Fibroblast of the aortic adventitia (primary cell): ENCODE measurements around the gene SOX6. TPM values are rescaled to one million over a fixed set of nuclear protein-coding genes. Genes with fewer than 3 reads are reported as not detected.

Experiments used
- DNase-seq: peaks from one replicate; pipeline ENCODE4 v3.0.0-alpha.2; 2010; ENCODE audit warnings: low read depth
- H3K4me3 ChIP-seq: 2 replicates; pipeline ENCODE4 v1.5.1; 2011; ENCODE audit warnings: low read depth, mild to moderate bottlenecking, control low read depth, low read length, moderate library complexity
- total RNA-seq: library from RNA; depleted of rRNA; stranded (reverse); fragments of >200 nt; gene quantifications from 2 replicates; pipeline ENCODE4 v1.2.3, GENCODE V29; 2012; ENCODE audit warnings: low replicate concordance
- TF ChIP-seq, protein P1 (sequence below): IDR thresholded peaks from 2 replicates; pipeline ENCODE4 v1.5.1; 2011; ENCODE audit warnings: mild to moderate bottlenecking, low read length, control low read depth, inconsistent platforms; ENCODE audit not compliant: insufficient read depth

SOX6 gene
- total RNA-seq, 1 donor, result 0.36 TPM

DNA sequence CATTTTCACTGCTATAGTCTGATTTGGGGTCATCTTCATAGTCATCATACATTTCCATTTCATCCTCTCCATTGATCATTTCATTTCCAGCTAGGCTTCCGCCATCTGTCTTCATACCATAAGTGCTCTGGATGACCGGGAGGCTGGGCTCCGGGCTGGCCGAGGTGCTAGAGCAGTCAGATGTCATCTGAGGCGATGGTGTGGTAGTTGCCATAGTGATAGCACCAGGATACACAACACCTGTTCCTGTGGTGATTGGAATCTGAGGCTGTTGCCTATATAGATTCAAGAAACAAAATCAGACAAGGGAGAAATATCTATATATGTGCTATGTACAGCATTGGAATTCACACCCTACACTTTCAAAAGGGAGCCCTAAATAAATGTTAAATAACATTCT lies 383.5 kb downstream of the SOX6 start:
- no peak overlapping the region for H3K4me3 ChIP-seq
- TF ChIP-seq, protein P1, sequence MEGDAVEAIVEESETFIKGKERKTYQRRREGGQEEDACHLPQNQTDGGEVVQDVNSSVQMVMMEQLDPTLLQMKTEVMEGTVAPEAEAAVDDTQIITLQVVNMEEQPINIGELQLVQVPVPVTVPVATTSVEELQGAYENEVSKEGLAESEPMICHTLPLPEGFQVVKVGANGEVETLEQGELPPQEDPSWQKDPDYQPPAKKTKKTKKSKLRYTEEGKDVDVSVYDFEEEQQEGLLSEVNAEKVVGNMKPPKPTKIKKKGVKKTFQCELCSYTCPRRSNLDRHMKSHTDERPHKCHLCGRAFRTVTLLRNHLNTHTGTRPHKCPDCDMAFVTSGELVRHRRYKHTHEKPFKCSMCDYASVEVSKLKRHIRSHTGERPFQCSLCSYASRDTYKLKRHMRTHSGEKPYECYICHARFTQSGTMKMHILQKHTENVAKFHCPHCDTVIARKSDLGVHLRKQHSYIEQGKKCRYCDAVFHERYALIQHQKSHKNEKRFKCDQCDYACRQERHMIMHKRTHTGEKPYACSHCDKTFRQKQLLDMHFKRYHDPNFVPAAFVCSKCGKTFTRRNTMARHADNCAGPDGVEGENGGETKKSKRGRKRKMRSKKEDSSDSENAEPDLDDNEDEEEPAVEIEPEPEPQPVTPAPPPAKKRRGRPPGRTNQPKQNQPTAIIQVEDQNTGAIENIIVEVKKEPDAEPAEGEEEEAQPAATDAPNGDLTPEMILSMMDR, result no peak
- no peak for DNase-seq

DNA sequence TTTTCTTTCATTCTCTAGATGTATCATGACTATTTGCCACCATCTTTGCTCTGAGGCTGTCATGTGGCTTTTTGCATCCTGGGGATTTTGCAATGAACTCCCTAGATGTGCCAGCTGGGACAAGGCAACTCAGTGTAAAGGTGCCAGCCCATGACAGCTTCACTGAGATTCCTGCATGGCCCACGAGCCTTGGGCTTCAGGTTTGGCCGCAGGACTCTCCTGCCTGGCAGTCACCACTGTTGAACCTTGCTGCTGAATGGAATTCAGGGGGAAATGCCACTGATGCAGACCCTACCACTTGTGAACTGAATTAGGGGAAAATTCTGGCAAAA lies 385.2 kb downstream of the SOX6 start:
- no peak overlapping the region for H3K4me3 ChIP-seq
- TF ChIP-seq, protein P1, result no peak
- DNase-seq, result no peak

DNA sequence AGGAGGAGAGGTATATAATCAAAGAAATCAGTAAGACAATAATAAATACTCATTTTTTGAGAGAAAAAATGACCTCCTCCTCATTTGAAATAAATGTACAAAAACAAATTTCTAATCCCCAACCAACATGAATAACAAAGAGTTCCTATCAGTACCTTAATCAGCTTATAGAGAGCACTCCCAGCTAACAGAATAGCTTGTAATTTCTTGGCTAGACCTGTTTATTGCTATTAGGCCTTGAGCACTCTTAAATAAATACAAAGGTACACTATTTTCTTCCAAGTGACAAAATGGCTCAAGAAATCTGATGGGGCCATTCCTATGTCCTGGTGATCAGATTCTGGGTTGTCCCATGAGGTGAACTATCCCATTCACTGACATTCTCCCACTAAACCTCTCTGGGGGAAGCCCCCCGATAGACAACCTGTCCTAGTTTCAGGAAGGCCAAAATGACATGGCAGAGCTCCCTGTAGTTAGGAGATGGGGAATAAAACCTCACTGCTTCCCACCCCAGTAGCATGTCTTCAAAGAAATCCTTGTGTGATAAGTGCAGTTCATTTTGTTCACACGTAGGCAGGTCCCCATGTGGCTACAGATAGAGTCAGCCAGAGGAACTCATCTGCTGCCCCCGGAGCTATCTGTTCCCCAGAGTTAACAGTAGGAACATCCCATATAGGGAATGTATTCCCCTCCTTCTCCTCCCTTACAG lies 385.7 kb downstream of the SOX6 start:
- H3K4me3 ChIP-seq, result no peak overlapping the region
- TF ChIP-seq, protein P1, result no peak
- DNase-seq, result no peak

DNA sequence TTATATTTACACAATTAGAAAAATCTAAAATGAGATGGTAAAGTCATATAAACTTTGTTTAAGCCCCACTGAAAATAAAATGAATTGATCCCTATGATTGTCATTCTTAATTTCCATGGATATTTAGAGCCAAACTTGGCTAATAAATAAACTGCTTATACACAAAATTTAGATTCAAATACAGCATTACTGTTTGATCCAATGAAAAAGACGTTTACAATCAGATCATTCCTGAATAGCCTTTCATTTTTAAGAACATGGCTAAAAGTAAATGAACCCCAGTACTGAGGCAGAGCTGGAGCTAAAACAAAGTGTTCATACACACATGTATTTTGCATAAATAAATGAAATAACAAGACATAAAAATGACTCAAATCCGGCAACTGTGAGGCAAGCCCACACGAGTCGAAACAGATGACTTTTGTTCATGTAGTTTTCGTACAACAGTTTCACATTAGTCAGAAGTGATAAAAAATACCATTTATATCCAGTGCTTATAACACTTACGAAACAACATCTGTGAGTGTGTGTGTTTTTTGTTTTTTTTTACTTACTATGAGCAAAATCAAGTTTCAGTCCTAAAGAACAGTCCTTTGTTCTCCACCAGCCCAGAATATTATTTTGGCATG lies 386.5 kb downstream of the SOX6 start:
- H3K4me3 ChIP-seq, result no peak overlapping the region
- peak; percentile 92 for DNase-seq
- TF ChIP-seq, protein P1, result no peak

DNA sequence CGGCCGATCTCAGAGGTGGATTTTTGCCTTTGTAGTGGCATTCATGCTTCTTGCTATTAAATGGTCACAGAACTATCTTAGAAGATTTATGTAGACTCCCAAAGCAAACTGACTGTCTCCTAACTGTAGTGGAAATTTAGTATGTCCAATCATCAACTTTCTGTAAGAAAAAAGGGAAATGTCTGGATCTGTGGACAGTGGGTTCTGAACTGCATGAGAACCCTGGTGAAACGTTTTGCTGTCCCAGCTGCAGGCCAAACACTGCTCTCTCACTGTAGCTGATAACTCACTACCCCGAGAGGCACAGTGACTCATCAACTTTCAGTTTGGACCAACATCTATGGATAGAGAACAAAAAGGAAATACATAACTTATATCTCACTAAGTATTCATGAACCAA lies 387.1 kb downstream of the SOX6 start:
- H3K4me3 ChIP-seq, result no peak overlapping the region
- TF ChIP-seq, protein P1, result no peak
- DNase-seq, result peak; percentile 91

DNA sequence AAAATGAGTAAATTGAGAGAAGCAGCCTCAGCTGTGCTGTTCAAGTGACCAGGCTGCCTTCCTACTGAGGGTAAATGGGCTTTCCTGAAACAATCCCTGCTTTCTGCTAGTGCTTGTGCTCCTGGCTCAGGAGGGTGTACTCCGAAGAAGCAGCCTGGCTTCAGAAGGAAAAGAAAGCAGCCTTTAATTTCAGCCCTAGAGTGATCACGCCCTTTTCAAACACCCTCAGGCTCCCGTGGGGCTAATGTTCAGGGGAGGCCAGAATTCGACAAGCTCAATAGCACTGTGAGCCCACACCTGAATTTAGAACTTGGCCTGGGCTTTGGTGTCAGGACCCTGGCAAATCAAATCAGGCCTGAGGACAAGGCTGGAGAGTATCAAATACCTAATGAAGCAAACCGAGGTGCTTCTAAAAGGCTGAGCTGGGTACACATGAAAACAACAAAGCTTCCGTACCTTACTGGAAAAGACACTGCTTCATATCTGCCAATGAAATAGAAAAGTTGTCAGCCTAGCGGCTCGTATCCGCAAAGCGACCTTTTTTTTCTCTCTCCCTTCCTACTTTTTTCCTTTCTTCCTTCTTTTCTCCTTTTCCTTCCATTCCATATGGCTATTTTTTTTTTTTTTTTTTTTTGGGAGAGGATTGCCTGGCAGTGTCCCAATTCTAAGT lies 387.8 kb downstream of the SOX6 start:
- DNase-seq, result no peak
- H3K4me3 ChIP-seq, result no peak overlapping the region
- TF ChIP-seq, protein P1, result no peak
